ENCODE measurements around the gene ZNF341.

The ZNF341 gene

DNA sequence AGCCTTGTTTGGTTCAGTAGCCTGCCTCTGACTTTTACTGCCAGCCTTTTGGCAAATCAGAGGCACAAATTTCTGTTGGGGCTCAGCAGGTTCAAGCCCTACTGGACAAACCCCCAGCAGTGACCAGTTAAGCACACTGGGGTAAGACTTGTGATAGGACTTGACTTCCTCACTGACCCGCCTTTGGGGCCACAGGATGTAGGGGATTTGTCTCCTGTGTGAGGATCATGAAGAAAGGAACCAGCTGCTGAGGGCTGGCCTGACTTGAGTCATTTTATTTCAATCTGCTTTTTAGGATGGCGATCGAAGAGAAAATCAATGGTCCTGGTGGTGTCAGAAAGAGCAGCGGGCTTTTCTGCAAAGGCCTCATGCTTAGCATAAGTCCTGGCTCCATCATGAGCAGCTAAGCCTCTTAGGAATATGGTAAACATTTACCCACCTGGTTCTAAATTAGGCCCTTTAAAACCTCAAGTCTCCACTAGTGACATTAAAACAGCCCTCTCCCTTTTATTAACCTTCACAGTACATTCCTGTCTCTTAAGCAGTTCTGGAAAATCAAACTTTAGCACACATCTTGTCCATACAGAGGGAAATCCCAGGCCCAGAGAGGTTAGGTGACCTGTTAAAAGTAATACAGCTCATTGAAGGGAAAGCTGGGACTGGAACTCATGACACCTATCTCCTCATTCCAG, 96.0 kb downstream of the ZNF341 start:
- DNase-seq, result no peak

DNA sequence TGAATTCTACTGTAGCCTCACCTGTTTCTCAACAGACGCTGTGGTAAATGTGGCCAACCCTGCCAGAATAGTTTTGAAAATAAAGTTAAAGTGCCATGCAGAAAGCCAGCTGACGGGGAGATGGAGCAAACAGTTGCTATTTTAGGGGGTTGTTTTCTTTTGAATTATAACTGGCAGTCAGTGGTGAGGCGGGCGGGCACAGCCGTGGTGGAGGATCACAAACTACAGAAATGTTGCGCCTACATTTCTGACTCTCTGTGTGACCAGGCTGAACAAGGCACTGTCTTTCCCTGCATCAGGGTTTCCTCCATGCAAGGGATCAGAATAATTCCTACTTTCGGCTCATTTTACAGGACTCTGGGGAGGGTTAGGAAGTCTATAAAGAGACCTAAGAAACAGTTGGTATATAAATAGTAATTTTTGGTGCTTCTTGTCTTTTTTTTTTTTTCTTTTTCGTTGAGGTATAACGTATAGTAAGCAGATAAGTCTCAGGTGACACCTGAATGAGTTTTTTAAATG, 96.6 kb downstream of the ZNF341 start:
- DNase-seq, result no peak

- DNase-seq, result no peak
Measured at GRCh38 chr20:33828967-33829560, 97.3 kb downstream of the ZNF341 start.

DNA sequence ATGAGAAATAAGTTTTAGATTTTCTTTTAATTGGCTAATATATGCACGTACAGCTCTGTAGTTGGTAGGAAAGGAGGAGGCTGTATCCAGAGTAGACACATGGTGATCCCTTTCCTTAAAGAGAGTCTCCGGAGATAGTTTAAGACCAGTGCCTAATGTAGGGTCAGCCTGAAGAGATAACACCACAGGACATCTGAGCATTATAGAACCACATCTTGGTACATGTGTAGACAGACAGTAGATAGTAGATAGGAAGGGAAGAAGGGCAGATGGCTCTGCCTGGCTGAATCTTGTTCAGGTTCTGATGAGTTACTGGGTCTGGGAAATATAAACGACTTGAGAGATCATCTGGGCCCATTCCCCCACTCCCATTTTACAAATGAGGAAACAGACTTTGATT, 97.8 kb downstream of the ZNF341 start:
- DNase-seq, result no peak

DNA sequence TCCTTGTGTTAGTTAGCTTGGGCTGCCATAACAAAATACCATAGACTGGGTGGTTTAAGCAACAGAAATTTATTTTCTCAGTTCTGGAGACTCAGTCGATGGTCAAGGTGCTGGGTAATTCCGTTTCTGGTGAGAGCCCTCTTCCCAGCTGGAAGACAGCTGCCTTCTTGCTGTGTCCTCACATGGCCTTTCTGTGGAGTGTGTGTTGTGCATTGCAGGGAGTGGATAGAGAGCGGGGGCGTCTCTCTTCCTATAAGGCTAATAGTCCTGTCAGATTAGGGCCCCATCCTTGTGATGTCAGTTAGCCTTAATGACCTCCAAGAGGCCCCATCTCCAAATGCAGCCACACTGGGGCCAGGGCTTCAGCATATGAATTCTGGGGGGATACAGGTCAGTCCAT, 98.6 kb downstream of the ZNF341 start:
- no peak for DNase-seq

DNA sequence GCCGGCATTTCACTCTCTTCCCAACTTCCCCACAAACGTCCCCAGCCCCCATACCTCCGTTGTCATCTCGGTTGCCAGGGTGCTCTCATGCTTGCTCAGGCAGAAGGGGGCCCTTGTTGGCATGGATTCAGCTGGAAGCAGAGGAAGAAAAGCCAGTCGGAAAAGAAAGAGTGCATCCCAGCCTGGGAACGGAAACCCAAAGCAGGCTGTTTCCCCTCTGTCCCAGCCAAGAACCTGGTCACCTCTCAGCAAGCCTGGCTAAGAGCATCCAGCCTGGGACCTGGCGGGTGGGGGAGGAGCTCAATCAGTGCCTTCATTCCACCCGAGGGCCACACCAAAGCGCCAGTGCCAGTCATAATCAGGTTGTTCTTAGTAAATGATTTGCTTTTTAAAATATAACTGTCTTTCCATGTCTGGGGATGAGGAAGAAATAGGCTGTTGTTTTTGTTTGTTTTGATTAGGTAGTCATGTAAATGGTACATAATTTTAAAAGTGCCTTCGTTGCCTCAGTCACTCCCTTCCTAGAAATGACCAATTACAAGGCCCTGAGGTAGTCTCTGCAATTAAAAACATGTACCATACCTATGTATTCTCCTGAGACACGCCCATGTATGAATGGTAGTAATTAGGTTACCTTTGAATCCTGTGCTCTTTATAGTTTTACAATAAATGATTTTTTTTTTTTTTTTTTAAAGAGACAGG, 100.5 kb downstream of the ZNF341 start:
- no peak for DNase-seq

DNA sequence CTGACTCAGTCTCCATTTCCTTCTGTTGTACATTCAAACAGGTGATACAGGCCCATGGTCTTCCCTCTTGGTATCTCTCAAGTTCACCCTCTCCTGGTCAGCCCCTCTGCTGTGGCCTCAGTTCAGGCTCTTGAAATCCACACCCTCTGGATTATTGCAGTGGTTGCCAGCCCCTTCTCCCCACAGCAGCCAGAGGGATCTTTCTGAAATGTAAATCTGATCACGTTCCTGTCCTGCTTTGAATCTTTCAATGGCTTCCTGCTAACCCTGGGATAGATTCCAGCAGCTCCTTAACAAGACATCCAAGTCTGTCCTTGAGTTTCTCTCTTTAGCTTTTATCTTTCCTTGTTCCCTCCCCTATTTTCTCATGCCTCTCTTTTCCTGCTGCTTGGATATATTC, 101.5 kb downstream of the ZNF341 start:
- DNase-seq, result no peak

DNA sequence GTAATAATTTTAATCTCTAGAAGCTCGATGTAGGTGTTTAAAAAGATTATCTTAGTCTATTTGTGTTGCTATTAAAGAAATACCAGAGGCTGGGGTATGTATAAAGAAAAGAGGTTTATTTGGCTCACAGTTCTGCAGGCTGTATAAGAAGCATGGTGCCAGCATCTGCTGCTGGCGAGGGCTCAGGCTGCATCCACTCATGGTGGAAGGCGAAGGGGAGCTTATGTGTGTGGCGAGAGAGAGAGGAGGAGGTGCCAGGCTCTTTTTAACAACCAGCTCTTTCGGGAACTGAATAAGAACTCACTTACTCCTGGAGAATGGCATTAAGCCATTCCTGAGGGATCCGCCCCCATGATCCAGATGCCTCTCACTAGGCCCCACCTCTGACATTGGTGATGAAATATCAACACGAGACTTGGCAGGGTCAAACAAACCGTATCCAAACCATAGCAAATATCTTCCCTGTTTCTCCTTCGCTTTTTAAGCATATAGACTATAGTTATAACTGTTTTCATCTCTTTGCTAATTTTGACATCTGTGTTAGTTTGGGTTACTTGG, 103.9 kb downstream of the ZNF341 start:
- no peak for DNase-seq

DNA sequence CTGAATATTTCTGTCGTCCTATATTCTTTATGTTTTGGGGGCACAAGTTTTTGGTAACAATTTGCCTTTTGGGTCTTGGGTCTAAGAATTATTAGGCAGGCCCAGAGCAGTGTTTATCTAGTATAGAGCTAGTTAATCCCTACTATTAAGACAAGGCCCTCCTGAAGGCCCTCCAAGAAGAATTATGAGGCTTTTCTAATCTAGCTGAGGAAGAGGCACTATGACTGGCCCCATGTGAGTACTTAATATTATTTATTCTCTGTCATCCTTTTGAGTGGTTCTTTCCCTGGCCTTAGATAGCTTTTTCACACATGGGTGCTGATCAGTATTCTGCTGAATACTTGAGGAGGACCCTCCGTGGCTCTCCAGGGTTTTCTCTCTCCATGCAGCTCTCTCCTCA, 104.5 kb downstream of the ZNF341 start:
- DNase-seq, result no peak

DNA sequence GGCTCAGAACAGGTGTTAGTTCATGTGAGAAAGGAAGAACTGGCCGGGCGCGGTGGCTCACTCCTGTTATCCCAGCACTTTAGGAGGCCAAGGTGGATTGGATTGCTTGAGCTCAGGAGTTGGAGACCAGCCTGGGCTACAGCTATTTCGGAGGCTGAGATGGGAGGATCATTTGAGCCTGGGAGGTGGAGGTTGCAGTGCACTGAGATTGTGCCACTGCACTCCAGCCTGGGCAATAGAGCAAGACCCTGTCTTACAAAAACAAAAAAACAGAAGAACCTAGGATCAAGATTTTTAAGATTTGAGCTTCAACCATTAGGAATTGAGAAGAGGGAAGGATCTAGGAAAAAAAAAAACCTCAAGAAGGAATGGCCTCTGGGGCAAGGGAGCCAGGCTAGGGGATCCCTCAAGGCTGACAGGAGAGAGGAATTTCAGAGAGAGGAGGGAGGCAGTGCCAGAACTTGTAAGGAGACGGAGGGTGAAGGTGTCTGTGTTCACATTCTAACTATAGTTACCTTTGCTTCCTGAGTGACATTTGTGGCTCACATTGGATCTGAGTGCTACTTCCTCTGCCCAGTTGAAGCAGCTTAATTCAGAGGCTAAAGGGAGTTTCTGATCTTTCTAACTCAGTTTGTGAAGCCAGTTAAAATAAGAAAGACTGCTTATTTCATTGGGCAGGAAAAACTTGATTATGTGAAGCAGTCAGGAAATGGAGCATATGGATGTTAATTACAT, 105.5 kb downstream of the ZNF341 start:
- DNase-seq, result no peak

DNA sequence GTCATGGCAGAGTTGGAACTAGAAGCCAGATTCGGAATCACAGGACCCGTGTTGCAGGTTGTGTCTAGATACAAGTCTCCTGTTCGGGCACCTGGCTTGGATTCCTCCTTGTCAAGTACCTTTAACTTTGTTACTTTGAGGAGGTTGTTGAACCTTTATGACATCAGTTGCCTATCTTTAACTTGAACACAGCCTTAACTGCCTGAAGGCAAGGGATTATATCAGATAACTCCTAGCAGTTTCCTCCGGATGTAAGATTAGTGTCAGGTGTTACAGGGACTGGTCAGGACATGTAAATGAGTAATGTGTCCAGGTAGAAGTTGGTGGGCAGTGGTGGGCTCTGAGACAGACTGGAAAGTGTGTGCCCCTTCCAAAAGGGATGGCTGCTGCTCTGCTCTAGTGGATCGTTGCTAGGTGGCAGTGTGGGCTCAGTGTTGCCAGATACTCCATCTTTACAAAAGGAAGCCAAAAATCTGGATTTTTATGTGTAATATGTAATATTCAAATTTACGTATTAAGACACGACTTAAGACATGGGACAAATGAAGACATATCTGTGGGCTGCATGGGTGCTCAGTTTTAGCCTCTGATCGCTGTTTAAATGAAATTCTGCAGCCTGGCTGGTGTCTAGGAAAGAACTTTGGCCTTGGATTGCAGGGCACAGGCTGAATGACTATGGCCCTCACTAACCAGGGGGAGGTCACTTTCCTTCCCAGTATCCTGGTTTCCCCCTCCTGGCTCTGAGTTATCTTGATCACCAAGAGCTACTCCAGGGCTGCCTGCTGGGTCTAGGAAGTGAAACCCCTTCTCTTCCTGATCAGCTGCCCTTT, 106.5 kb downstream of the ZNF341 start:
- DNase-seq, result no peak

- DNase-seq, result no peak
Measured at GRCh38 chr20:33839591-33839990, 107.8 kb downstream of the ZNF341 start.

DNA sequence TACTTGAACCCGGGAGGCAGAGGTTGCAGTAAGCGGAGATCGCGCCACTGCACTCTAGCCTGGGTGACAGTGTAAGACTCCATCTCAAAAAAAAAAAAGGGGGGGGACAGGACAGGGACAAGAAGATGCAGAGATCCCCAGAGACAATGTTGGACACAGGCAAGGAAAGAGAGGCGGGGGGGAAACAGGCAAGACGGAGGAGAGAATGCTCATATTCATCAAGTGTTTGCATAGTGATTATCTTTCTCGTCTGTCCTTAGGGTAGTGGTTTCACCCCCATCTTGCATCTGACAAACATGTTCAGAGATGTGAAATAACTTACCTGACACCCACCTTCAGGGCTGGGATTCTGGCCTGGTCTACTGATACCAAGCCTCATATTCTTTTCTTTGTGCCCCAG, 108.4 kb downstream of the ZNF341 start:
- DNase-seq, result no peak

- DNase-seq, result no peak
Measured at GRCh38 chr20:33840759-33841435, 109.1 kb downstream of the ZNF341 start.

DNA sequence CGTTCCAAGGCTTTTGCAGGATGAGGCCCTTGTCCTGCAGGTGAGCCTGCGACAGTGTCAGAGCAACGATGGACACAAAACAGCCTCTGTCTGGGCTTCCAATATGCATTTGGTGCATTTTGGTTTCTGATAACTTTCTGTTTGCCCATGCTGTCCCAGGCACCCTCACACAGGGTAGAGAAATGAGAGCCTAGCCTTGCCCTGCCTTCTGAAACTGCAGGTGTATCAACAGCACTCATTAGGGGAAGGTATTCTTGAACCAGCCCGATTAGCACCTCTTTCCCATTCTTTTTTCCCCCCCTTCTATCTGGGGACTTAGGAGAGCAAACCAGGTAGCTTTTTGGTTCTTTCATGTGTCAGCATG, 109.6 kb downstream of the ZNF341 start:
- no peak for DNase-seq

Data from stimulated activated CD4-positive, alpha-beta T cell treated with anti-CD3 and anti-CD28 coated beads, Interleukin-2, amount 100 ng/mL, for 48 hours (primary cell).